HG03439 (cell line): ENCODE data around the gene CACFD1.
A peak's percentile ranks its signal among the peaks of the same experiment; 100 is the strongest.

Experiments
- ATAC-seq: cut with Tn5 transposase; IDR thresholded peaks from one replicate; pipeline ENCODE4 v1.9.1; 2021; ENCODE audit warnings: mild to moderate bottlenecking, moderate library complexity; ENCODE audit not compliant: unreplicated experiment

The CACFD1 gene

DNA sequence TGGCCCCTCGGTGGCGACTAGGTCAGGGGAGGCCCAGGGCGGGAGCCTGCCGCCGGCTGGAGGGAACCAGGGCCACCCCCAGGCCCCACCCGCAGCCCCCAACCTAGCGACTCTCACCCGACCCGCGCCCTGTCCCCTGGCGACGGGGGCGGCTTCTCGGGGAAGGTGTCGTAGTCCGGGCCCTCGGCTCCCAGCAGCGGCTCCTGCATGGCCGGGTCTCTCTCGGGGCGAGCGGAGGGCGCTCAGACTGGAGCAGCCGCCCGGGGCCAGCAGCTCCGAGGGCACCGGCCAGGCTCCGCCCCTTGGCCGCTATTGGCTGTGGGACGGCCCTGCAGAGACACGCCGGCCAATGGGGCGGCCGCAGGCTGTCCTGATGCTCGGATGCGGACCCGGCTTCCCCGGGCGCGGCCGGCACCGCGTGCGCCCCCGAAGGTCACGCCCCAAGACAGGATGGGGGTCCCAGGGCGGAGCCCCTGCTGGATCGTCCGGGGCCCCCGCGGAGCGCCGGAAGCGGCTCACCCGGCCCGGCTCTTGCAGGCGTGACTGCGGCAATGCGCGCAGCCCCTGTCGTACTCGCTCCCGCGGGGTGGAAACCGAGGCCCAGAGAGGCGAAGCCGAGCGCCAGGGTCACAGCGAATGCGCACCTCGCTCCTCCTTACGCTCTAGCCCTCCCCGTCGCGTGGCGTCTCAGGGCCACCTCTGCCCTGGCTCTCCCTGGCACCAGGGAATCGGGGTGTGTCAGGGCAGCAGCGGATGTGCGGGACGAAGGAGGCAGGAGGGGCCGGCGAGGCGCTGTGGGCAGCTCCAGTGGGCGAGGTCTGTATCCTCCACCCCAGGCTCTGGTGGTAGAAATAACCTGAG is 19.3 kb downstream of the CACFD1 start, which contains the start of gene SLC2A6:
TSS of gene SLC2A6 (minus strand) at position 249 of the 861 bp plus-strand sequence. CDS start at position 209, 40 bp downstream.
- ATAC-seq, result peak; percentile 82

- ATAC-seq, result no peak
Observed at GRCh38 chr9:133483611-133484010, 23.8 kb downstream of the CACFD1 start.

GRCh38 chr9:133484671-133485437 is 25.1 kb downstream of the CACFD1 start:
- no peak for ATAC-seq

GRCh38 chr9:133485531-133486260 is 25.9 kb downstream of the CACFD1 start:
- ATAC-seq, result no peak

DNA sequence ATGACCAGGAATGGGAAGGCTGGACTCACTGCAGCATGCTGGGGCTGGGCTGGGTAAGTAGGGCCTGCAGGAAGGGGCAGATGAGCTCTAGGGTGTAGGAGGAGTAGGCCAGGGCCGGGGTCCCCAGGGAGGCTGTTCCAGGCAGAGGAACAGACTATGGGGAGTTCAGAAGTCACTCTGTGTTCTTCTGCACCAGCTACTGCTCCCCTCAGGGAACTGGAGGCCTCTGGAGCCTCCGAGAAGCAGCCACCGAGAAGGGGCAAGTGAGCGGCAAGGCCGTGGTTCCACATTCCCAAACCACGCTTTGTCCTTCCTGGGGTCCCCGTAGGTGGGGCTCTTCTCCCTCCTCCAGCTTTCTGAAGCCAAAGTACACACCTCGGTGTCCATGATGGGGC is 27.6 kb downstream of the CACFD1 start:
- ATAC-seq, result no peak

- ATAC-seq, result no peak
Observed at GRCh38 chr9:133488686-133489252, 29.0 kb downstream of the CACFD1 start.

DNA sequence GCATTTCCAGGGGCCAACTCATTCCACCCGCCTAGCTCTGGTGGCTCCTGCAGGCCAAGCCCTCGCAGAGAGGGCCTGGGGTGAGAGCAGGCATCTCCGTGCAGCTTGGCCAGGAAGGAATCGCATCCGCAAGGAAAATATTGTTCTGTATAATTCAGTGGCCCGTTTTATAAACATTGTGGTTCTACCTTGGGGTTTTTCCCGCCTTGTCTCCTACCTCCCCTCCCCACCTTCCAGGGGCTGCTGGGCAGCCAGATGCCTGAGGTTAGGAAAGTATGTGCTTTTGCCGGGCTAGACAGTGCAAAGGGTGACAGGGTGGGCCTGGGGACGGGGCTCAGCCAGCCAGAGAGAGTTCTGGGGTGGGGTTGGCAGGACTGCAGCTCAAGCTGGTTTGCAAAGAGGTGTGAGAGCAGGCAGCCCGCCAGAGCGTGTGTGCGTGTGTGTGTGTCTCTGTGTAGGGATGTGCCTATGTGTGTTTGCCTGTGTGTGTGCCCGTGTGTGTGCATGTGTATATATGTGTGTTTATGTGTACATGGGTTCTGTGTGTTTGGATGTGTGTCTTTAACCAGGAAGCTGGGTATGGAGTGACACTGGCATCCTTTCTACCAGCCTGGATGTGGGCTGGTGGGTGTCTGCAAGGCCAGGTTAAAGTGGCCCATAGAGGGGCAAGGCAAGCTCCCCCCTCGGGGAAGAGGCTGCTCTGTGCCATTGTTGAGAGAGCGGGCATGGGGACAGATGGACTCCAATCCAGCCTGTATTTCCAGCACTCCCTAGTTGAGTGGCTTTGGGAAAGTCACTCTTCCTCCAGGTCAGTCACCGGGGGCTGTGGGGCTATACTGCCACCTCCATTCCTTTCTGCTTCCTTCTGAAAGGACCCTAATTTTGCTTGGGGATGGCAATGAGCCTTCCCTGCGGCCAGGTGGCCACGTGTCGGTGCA is 29.7 kb downstream of the CACFD1 start:
- ATAC-seq, result no peak

- ATAC-seq, result no peak
Observed at GRCh38 chr9:133490201-133490681, 30.5 kb downstream of the CACFD1 start.

GRCh38 chr9:133490865-133491655 is 31.3 kb downstream of the CACFD1 start:
- no peak for ATAC-seq

GRCh38 chr9:133491656-133491925 is 31.8 kb downstream of the CACFD1 start:
- ATAC-seq, result no peak

- ATAC-seq, result no peak
Observed at GRCh38 chr9:133492061-133493021, 32.6 kb downstream of the CACFD1 start.

GRCh38 chr9:133493428-133493827 is 33.6 kb downstream of the CACFD1 start:
- ATAC-seq, result no peak

DNA sequence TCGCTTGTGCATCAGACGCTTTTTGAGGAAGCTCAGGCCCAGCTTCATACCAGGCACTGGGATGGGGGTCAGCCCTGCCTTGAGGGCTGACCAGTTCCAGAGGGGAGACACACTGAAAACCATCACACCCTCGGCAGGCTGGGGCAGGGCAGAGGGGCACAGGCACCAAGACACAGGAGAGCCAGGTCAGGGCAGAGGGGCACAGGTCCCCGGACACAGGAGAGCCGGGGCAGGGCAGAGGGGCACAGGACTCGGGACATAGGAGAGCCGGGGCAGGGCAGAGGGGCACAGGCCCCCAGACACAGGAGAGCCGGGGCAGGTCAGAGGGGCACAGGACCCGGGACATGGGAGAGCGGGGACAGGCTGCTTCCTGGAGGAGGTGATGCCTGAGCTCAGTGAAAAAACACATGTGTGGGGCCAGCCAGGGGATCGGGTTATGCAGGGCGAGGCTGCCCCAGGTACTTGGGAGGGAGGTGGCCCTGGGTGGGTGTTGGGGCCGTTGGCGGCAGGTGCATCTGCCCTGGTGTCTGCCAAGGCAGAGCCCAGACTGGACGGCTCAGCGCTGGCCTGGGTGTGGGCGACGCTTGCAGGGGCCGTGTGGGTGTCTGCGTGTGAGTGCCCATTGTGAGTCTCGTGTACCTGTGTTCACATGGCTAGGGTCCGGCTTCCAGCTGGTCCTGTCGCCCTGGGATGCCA is 34.2 kb downstream of the CACFD1 start:
- ATAC-seq, result no peak

GRCh38 chr9:133494636-133495326 is 35.0 kb downstream of the CACFD1 start:
- ATAC-seq, result no peak

DNA sequence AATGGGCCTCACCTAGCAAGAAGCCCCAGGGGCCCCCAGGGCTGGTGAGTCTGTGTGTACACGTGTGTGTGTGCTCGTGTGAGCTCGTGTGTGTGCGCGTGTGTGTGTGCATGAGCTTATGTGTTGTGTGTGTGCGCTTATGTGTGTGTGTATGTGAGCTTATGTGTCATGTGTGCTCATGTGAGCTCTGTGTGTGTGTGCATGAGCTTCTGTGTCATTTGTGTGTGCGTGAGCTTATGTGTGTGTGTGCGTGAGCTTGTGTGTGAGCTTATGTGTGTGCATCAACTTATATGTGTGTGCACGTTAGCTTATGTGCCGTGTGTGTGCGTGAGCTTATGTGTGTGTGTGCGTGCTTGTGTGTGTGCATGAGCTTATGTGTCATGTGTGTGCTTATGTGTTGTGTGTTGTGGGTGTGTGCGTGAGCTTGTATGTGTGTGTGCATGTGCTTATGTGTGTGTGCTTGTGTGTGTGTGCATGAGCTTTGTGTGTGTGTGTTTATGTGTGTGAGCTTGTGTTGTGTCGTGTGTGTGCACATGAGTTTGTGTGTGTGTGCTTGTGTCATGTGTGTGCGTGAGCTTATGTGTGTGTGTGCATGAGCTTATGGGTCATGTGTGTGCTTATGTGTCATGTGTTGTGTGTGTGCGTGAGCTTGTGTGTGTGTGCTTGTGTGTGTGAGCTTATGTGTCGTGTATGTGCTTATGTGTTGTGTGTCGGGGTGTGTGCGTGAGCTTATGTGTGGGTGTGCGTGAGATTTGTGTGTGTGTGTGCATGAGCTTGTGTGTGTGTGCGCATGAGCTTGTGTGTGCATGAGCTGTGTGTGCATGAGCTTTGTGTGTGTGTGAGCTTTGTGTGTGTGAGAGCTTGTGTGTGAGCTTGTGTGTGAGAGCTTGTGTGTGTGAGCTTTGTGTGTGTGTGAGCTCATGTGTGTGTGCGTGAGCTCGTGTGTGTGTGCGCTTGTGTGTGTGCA is 35.8 kb downstream of the CACFD1 start:
- ATAC-seq, result no peak
